Subcutaneous adipose tissue (tissue), 4 donors: ENCODE measurements around the gene ERO1B. TPM values are rescaled to one million over a fixed set of nuclear protein-coding genes. Genes with fewer than 3 reads are reported as not detected.

Experiments
- CTCF ChIP-seq: fragments of 450-650 bp; IDR thresholded peaks from one replicate; pipeline ENCODE4 v1.5.1; 2016; ENCODE audit warnings: low read depth, mild to moderate bottlenecking, control low read depth, antibody characterized with exemption, moderate library complexity
- total RNA-seq, 4 donors: library from RNA; depleted of rRNA; stranded (reverse); fragments of >200 nt; gene quantifications; one replicate each; pipeline ENCODE4 v1.1.0, GENCODE V29; 2016

Gene ERO1B
- total RNA-seq, 4 donors from 2014 or later: 10.9 to 17.1 (median 12.9) TPM

GRCh38 chr1:236261898-236262297 is 19.9 kb downstream of the ERO1B start:
- TF ChIP-seq CTCF: no peak

GRCh38 chr1:236261033-236261432 is 20.7 kb downstream of the ERO1B start:
- TF ChIP-seq CTCF: no peak

GRCh38 chr1:236259043-236259442 is 22.7 kb downstream of the ERO1B start:
- no peak for TF ChIP-seq CTCF

- TF ChIP-seq CTCF: no peak
Observed at GRCh38 chr1:236258114-236258622, 23.6 kb downstream of the ERO1B start.

GRCh38 chr1:236257216-236257615 is 24.5 kb downstream of the ERO1B start:
- TF ChIP-seq CTCF: no peak

- TF ChIP-seq CTCF: no peak
Observed at GRCh38 chr1:236253918-236254637, 27.7 kb downstream of the ERO1B start.

GRCh38 chr1:236253119-236253518 is 28.6 kb downstream of the ERO1B start:
- TF ChIP-seq CTCF: no peak
